ENCODE data around the gene FXR2.

FXR2 gene

DNA sequence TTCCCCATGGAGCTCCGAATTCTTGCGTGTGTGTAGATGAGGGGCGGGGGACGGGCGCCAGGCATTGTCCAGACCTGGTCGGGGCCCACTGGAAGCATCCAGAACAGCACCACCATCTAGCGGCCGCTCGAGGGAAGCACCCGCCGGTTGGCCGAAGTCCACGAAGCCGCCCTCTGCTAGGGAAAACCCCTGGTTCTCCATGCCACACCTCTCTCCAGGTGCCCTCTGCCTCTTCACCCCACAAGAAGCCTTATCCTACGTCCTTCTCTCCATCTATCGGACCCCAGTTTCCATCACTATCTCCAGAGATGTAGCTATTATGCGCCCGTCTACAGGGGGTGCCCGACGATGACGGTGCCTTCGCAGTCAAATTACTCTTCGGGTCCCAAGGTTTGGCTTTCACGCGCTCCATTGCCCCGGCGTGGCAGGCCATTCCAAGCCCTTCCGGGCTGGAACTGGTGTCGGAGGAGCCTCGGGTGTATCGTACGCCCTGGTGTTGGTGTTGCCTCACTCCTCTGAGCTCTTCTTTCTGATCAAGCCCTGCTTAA, 53.6 kb downstream of the FXR2 start (continued):
- no peak for TF ChIP-seq ZNF157 (tag by site-specific recombination; IDR thresholded peaks at IDR 0.05)
- TF ChIP-seq, protein P1, sequence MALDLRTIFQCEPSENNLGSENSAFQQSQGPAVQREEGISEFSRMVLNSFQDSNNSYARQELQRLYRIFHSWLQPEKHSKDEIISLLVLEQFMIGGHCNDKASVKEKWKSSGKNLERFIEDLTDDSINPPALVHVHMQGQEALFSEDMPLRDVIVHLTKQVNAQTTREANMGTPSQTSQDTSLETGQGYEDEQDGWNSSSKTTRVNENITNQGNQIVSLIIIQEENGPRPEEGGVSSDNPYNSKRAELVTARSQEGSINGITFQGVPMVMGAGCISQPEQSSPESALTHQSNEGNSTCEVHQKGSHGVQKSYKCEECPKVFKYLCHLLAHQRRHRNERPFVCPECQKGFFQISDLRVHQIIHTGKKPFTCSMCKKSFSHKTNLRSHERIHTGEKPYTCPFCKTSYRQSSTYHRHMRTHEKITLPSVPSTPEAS (tag by site-specific recombination; IDR thresholded peaks at IDR 0.05): no peak
- 0 out of 2 replicates have a peak, but pooled peaks have one; percentile 10 for TF ChIP-seq ZNF600 (tag by site-specific recombination; IDR thresholded peaks at IDR 0.05)
- peak; percentile 39 for TF ChIP-seq GLIS1 (tag by site-specific recombination; IDR thresholded peaks at IDR 0.05)
- no peak for TF ChIP-seq ZNF571 (tag by site-specific recombination; IDR thresholded peaks at IDR 0.05)
- TF ChIP-seq HOXC10 (CRISPR knock-in tag; IDR thresholded peaks at IDR 0.05): no peak
- TF ChIP-seq, protein P2, sequence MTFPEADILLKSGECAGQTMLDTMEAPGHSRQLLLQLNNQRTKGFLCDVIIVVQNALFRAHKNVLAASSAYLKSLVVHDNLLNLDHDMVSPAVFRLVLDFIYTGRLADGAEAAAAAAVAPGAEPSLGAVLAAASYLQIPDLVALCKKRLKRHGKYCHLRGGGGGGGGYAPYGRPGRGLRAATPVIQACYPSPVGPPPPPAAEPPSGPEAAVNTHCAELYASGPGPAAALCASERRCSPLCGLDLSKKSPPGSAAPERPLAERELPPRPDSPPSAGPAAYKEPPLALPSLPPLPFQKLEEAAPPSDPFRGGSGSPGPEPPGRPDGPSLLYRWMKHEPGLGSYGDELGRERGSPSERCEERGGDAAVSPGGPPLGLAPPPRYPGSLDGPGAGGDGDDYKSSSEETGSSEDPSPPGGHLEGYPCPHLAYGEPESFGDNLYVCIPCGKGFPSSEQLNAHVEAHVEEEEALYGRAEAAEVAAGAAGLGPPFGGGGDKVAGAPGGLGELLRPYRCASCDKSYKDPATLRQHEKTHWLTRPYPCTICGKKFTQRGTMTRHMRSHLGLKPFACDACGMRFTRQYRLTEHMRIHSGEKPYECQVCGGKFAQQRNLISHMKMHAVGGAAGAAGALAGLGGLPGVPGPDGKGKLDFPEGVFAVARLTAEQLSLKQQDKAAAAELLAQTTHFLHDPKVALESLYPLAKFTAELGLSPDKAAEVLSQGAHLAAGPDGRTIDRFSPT (tag by site-specific recombination; IDR thresholded peaks at IDR 0.05): peak; percentile 86
- no peak for TF ChIP-seq ZNF521 (tag by site-specific recombination; IDR thresholded peaks at IDR 0.05)
- no peak for TF ChIP-seq ZNF48 (tag by site-specific recombination; IDR thresholded peaks at IDR 0.05)
- TF ChIP-seq GLI4 (tag by site-specific recombination; IDR thresholded peaks at IDR 0.05): no peak
- peak; percentile 63; the same call in 1 of the 2 replicates for TF ChIP-seq ZNF660 (tag by site-specific recombination; IDR thresholded peaks at IDR 0.05)
- TF ChIP-seq ZNF433 (tag by site-specific recombination; IDR thresholded peaks at IDR 0.05; ENCODE audit: low read depth): no peak
- TF ChIP-seq, protein P3, sequence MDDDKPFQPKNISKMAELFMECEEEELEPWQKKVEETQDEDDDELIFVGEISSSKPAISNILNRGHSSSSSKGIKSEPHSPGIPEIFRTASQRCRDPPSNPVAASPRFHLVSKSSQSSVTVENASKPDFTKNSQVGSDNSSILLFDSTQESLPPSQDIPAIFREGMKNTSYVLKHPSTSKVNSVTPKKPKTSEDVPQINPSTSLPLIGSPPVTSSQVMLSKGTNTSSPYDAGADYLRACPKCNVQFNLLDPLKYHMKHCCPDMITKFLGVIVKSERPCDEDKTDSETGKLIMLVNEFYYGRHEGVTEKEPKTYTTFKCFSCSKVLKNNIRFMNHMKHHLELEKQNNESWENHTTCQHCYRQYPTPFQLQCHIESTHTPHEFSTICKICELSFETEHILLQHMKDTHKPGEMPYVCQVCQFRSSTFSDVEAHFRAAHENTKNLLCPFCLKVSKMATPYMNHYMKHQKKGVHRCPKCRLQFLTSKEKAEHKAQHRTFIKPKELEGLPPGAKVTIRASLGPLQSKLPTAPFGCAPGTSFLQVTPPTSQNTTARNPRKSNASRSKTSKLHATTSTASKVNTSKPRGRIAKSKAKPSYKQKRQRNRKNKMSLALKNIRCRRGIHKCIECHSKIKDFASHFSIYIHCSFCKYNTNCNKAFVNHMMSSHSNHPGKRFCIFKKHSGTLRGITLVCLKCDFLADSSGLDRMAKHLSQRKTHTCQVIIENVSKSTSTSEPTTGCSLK (tag by site-specific recombination; IDR thresholded peaks at IDR 0.05): no peak
- TF ChIP-seq, protein P4, sequence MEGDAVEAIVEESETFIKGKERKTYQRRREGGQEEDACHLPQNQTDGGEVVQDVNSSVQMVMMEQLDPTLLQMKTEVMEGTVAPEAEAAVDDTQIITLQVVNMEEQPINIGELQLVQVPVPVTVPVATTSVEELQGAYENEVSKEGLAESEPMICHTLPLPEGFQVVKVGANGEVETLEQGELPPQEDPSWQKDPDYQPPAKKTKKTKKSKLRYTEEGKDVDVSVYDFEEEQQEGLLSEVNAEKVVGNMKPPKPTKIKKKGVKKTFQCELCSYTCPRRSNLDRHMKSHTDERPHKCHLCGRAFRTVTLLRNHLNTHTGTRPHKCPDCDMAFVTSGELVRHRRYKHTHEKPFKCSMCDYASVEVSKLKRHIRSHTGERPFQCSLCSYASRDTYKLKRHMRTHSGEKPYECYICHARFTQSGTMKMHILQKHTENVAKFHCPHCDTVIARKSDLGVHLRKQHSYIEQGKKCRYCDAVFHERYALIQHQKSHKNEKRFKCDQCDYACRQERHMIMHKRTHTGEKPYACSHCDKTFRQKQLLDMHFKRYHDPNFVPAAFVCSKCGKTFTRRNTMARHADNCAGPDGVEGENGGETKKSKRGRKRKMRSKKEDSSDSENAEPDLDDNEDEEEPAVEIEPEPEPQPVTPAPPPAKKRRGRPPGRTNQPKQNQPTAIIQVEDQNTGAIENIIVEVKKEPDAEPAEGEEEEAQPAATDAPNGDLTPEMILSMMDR (tag by site-specific recombination; IDR thresholded peaks at IDR 0.05): peak; percentile 90
- peak; percentile 21; the same call in 1 of the 2 replicates for TF ChIP-seq SP3 (tag by site-specific recombination; IDR thresholded peaks at IDR 0.05)

DNA sequence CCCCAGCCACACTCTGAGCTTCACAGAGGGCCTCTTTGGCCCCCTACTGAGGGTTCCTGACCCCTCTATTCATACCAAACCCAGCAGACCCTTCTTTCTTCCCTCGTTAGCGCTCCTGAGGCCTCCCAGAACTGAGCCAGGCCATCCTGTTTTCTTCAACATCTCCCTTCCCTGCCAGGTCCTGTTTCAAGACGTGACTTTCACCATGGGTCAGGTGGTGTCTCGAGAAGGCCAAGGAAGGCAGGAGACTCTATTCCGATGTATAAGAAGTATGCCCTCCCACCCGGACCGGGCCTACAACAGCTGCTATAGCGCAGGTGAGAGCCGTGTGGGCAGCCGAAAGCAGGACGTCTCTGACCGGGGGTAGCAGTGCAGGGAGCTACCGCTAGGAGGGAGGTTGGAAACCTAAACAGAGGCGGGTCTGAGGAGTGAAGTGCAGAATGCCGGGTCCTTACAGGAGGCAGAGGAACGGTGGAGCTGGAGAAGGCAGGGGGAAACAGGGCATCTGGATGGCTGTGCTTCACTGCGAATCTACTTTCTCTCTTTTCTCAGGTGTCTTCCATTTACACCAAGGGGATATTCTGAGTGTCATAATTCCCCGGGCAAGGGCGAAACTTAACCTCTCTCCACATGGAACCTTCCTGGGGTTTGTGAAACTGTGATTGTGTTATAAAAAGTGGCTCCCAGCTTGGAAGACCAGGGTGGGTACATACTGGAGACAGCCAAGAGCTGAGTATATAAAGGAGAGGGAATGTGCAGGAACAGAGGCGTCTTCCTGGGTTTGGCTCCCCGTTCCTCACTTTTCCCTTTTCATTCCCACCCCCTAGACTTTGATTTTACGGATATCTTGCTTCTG, 54.3 kb downstream of the FXR2 start:
- H3K36me3 ChIP-seq (ENCODE audit: control insufficient read depth in 2 of 2, insufficient read depth in 1 of 2, low read length in 2 of 2): peaks cover 21 to 26% of the 10 kb centered on the region in 2 experiments
- ChIA-PET CTCF (interaction anchor here (0.6 to 5.1 kb wide), 84 partner anchors 8 to 515 kb away, joined by 3 to 112 read pairs (median 4); partner anchors contain the start of genes KCTD11, MPDU1, PLSCR3 and SLC2A4), POLR2A (interaction anchor here (0.6 to 2.8 kb wide), 28 partner anchors 9 to 231 kb away, joined by 3 to 17 read pairs (median 5); partner anchors contain the start of genes CD68, CHRNB1, FXR2 and MPDU1)
- H3K4me3 ChIP-seq (ENCODE audit: low read depth, low read length): peak overlapping the region; percentile 9; the same call in 1 of the 2 replicates
- H3K4me1 ChIP-seq (ENCODE audit: control insufficient read depth, insufficient read depth, low read length): peaks cover 11% of the 10 kb centered on the region
- peak overlapping the region; percentile 93; the same call in 1 of the 2 replicates for H3K27ac ChIP-seq (ENCODE audit: extremely low read depth, low read depth, low read length)
- H3K9me3 ChIP-seq (ENCODE audit: control insufficient read depth, insufficient read depth, low read depth, low read length): no peaks in the 10 kb centered on the region
- TF ChIP-seq BCL11B (tag by site-specific recombination; IDR thresholded peaks at IDR 0.05; ENCODE audit: low read depth) (no peak), ZNF510 (tag by site-specific recombination; IDR thresholded peaks at IDR 0.05; ENCODE audit: insufficient replicate concordance) (no peak), BCL11A (tag by site-specific recombination; IDR thresholded peaks at IDR 0.05; ENCODE audit: low read depth) (no peak), ZNF548 (tag by site-specific recombination; IDR thresholded peaks at IDR 0.05) (no peak), HOXD13 (CRISPR knock-in tag; IDR thresholded peaks at IDR 0.05; ENCODE audit: borderline replicate concordance) (no peak), ZNF830 (tag by site-specific recombination; IDR thresholded peaks at IDR 0.05; ENCODE audit: low read depth) (no peak), ZNF76 (tag by site-specific recombination; IDR thresholded peaks at IDR 0.05; ENCODE audit: borderline replicate concordance, low read depth) (peak; percentile 28; the same call in 1 of the 2 replicates), ZNF311 (tag by site-specific recombination; IDR thresholded peaks at IDR 0.05; ENCODE audit: borderline replicate concordance) (no peak), ZNF292 (tag by site-specific recombination; IDR thresholded peaks at IDR 0.05; ENCODE audit: borderline replicate concordance, low read depth) (no peak), ZBTB20 (tag by site-specific recombination; IDR thresholded peaks at IDR 0.05) (peak; percentile 95), OSR2 (tag by site-specific recombination; IDR thresholded peaks at IDR 0.05) (peak; percentile 34; the same call in 1 of the 2 replicates)
- TF ChIP-seq, protein P5, sequence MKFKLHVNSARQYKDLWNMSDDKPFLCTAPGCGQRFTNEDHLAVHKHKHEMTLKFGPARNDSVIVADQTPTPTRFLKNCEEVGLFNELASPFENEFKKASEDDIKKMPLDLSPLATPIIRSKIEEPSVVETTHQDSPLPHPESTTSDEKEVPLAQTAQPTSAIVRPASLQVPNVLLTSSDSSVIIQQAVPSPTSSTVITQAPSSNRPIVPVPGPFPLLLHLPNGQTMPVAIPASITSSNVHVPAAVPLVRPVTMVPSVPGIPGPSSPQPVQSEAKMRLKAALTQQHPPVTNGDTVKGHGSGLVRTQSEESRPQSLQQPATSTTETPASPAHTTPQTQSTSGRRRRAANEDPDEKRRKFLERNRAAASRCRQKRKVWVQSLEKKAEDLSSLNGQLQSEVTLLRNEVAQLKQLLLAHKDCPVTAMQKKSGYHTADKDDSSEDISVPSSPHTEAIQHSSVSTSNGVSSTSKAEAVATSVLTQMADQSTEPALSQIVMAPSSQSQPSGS (tag by site-specific recombination; IDR thresholded peaks at IDR 0.05; ENCODE audit: low read depth): no peak
